HCT116 (cell line): ENCODE results near the gene MINDY4. TPM values are rescaled to one million over a fixed set of nuclear protein-coding genes. Genes with fewer than 3 reads are reported as not detected.

ENCODE experiments used
- ATAC-seq: fragments of 200-7000 bp; cut with Tn5 transposase; 2 replicates; pipeline ENCODE4 v1.9.1; 2020; ENCODE audit warnings: mild to moderate bottlenecking, moderate library complexity
- BruUV-seq: library from RNA; stranded (reverse); fragments of 400-500 nt; replicated peaks from 2 replicates; lab custom pipeline; 2021; lab: Mats Ljungman, UMichigan
- CTCF ChIA-PET: fragments of 300-600 bp; sonication (Branson Sonifier 250); formaldehyde crosslinking; loops from one replicate; lab custom pipeline; 2021; ENCODE audit warnings: antibody characterized with exemption; lab: Charles Lee
- POLR2A ChIA-PET: fragments of 300-600, 350-600 bp; sonication (Branson Sonifier 250); formaldehyde crosslinking; loops from one replicate; lab custom pipeline; 2021; ENCODE audit warnings: antibody characterized with exemption; lab: Charles Lee
- RAD21 ChIA-PET, 2 experiments: fragments of 300-600 bp; sonication (Branson Sonifier 250); formaldehyde crosslinking; loops; one replicate each; lab custom pipeline; 2023; ENCODE audit warnings: low total read pairs in 2 of 2; ENCODE audit not compliant: uncharacterized antibody in 2 of 2, unreplicated experiment in 2 of 2, low non-redundant PET in 1 of 2; lab: Charles Lee
- DNase-seq: peaks from one replicate; pipeline ENCODE4 v3.0.0-alpha.2; 2010; ENCODE audit warnings: low read depth, low spot score
- H2AFZ ChIP-seq: fragments of 200-600 bp; shearing (Covaris generic), sonication (generic); 2 replicates; pipeline ENCODE4 v1.6.1; 2017; ENCODE audit warnings: low read depth, mixed run types, mixed read lengths, antibody characterized with exemption, low read length; ENCODE audit not compliant: poor library complexity, severe bottlenecking
- H3K27ac ChIP-seq: 2 replicates; pipeline ENCODE4 v1.5.1; 2012; ENCODE audit warnings: low read depth, low read length
- H3K27me3 ChIP-seq: fragments of 200-600 bp; sonication (generic); 2 replicates; pipeline ENCODE4 v1.6.1; 2016; ENCODE audit warnings: mixed run types, low read length, mixed read lengths; ENCODE audit not compliant: insufficient read depth
- H3K36me3 ChIP-seq, 2 experiments: fragments of 200-500 bp in 1 of 2; fragments of 200-600 bp in 1 of 2; sonication (Bioruptor generic) in 1 of 2; sonication (generic) in 1 of 2; 2 replicates each; pipeline versions ENCODE4 v1.5.1 to v1.6.1; 2014 to 2016; ENCODE audit warnings: low read length in 2 of 2, inconsistent platforms in 1 of 2, mixed read lengths in 1 of 2, mixed run types in 1 of 2; ENCODE audit not compliant: insufficient read depth in 2 of 2, control insufficient read depth in 1 of 2
- H3K4me1 ChIP-seq, 2 experiments: fragments of 200-600 bp in 1 of 2; sonication (generic) in 1 of 2; 2 replicates each; pipeline versions ENCODE4 v1.5.1 to v1.6.1; 2012 to 2017; ENCODE audit warnings: low read length in 2 of 2, inconsistent platforms in 1 of 2, mild to moderate bottlenecking in 1 of 2, mixed read lengths in 1 of 2, mixed run types in 1 of 2, moderate library complexity in 1 of 2; ENCODE audit not compliant: insufficient read depth in 2 of 2, control insufficient read depth in 1 of 2
- H3K4me2 ChIP-seq: fragments of 200-600 bp; sonication (generic); 2 replicates; pipeline ENCODE4 v1.6.1; 2017; ENCODE audit warnings: mixed run types, low read length, mixed read lengths
- H3K4me3 ChIP-seq, 2 experiments: fragments of 200-600 bp in 1 of 2; sonication (generic) in 1 of 2; replicated peaks in 1 of 2; 2 replicates each; pipeline ENCODE4 v1.5.1; 2011 to 2016; ENCODE audit warnings: low read length in 2 of 2, control low read depth in 1 of 2, low read depth in 1 of 2, mild to moderate bottlenecking in 1 of 2, mixed read lengths in 1 of 2, mixed run types in 1 of 2
- H3K79me2 ChIP-seq: fragments of 200-600 bp; sonication (generic); 2 replicates; pipeline ENCODE4 v1.6.1; 2017; ENCODE audit warnings: mild to moderate bottlenecking, mixed run types, low read length, moderate library complexity, mixed read lengths; ENCODE audit not compliant: insufficient read depth
- H3K9ac ChIP-seq: fragments of 200-600 bp; sonication (generic); 2 replicates; pipeline ENCODE4 v1.6.1; 2016; ENCODE audit warnings: low read length, mixed read lengths
- H3K9me2 ChIP-seq: fragments of 200-600 bp; sonication (generic), shearing (Covaris generic); 2 replicates; pipeline ENCODE4 v1.6.1; 2017; ENCODE audit warnings: mixed run types, mild to moderate bottlenecking, moderate library complexity; ENCODE audit not compliant: insufficient read depth
- H3K9me3 ChIP-seq, 2 experiments: fragments of 200-500 bp in 1 of 2; fragments of 200-600 bp in 1 of 2; sonication (Bioruptor generic) in 1 of 2; sonication (generic) in 1 of 2; 2 replicates each; pipeline ENCODE4 v1.6.1; 2014 to 2017; ENCODE audit warnings: low read length in 2 of 2, mixed read lengths in 2 of 2, inconsistent platforms in 1 of 2, low read depth in 1 of 2, mild to moderate bottlenecking in 1 of 2, mixed run types in 1 of 2, moderate library complexity in 1 of 2; ENCODE audit not compliant: control insufficient read depth in 1 of 2, insufficient read depth in 1 of 2
- H4K20me1 ChIP-seq: fragments of 200-600 bp; sonication (generic), shearing (Covaris generic); 2 replicates; pipeline ENCODE4 v1.6.1; 2017; ENCODE audit warnings: mixed run types, mild to moderate bottlenecking, moderate library complexity; ENCODE audit not compliant: insufficient read depth
- CBX3 ChIP-seq: IDR thresholded peaks from 2 replicates; pipeline ENCODE4 v1.6.1; 2012; ENCODE audit warnings: low read depth
- FOSL1 ChIP-seq: IDR thresholded peaks from 2 replicates; pipeline ENCODE4 v1.6.1; 2012; ENCODE audit warnings: low read depth
- POLR2AphosphoS5 ChIP-seq: IDR thresholded peaks from 2 replicates; pipeline ENCODE4 v1.6.1; 2011; ENCODE audit warnings: mild to moderate bottlenecking, low read depth, low read length, moderate library complexity
- RAD21 ChIP-seq: IDR thresholded peaks from 2 replicates; pipeline ENCODE4 v1.6.1; 2012; ENCODE audit warnings: low read depth, mild to moderate bottlenecking
- REST ChIP-seq: IDR thresholded peaks from 2 replicates; pipeline ENCODE4 v1.6.1; 2012; ENCODE audit warnings: low read depth
- SIN3A ChIP-seq: IDR thresholded peaks from 2 replicates; pipeline ENCODE4 v1.6.1; 2012; ENCODE audit warnings: low read depth
- SRF ChIP-seq: IDR thresholded peaks from 2 replicates; pipeline ENCODE4 v1.6.1; 2012; ENCODE audit warnings: low read depth
- YY1 ChIP-seq: IDR thresholded peaks from 2 replicates; pipeline ENCODE4 v1.6.1; 2011; ENCODE audit warnings: low read length, low read depth, moderate library complexity, mild to moderate bottlenecking; ENCODE audit not compliant: insufficient replicate concordance; ENCODE audit errors: extremely low read depth
- intact Hi-C: fragments of 100-400 bp; cut with micrococcal nuclease; formaldehyde crosslinking; loops from 2 replicates; pipeline ENCODE4 v1.10.0; 2022
- total RNA-seq: library from RNA; stranded (reverse); gene quantifications from one replicate; pipeline ENCODE4 v1.2.1, GENCODE V29; 2021; ENCODE audit not compliant: unreplicated experiment
- TF ChIP-seq, protein P1 (sequence below), 3 experiments: fragments of 200-600 bp in 1 of 3; sonication (generic) in 1 of 3; IDR thresholded peaks in 2 of 3; conservative IDR thresholded peaks in 1 of 3; 2 replicates each; pipeline ENCODE4 v1.5.1; 2012 to 2017; ENCODE audit warnings: low read depth in 2 of 3, low read length in 2 of 3, antibody characterized with exemption in 1 of 3, borderline replicate concordance in 1 of 3, control low read depth in 1 of 3, mild to moderate bottlenecking in 1 of 3, mixed read lengths in 1 of 3, mixed run types in 1 of 3, moderate library complexity in 1 of 3; ENCODE audit not compliant: insufficient read depth in 1 of 3

MINDY4 gene
- total RNA-seq, 1 experiment from 2014 or later, result 6.1 TPM

- TF ChIP-seq REST (no peak), FOSL1 (no peak), YY1 (no peak), SIN3A (no peak), CBX3 (no peak), POLR2AphosphoS5 (no peak), SRF (no peak), RAD21 (no peak)
- TF ChIP-seq, protein P1, sequence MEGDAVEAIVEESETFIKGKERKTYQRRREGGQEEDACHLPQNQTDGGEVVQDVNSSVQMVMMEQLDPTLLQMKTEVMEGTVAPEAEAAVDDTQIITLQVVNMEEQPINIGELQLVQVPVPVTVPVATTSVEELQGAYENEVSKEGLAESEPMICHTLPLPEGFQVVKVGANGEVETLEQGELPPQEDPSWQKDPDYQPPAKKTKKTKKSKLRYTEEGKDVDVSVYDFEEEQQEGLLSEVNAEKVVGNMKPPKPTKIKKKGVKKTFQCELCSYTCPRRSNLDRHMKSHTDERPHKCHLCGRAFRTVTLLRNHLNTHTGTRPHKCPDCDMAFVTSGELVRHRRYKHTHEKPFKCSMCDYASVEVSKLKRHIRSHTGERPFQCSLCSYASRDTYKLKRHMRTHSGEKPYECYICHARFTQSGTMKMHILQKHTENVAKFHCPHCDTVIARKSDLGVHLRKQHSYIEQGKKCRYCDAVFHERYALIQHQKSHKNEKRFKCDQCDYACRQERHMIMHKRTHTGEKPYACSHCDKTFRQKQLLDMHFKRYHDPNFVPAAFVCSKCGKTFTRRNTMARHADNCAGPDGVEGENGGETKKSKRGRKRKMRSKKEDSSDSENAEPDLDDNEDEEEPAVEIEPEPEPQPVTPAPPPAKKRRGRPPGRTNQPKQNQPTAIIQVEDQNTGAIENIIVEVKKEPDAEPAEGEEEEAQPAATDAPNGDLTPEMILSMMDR (IDR thresholded peaks at IDR 0.05 in 2 of 3, conservative IDR thresholded peaks at IDR 0.05 in 1 of 3; ENCODE audit: borderline replicate concordance in 1 of 3, insufficient read depth in 1 of 3, low read depth in 2 of 3, low read length in 2 of 3), result no peak
- no peak overlapping the region for H3K4me3 ChIP-seq
- no peaks in the 10 kb centered on the region for H4K20me1 ChIP-seq
- H3K27me3 ChIP-seq, result no peaks in the 10 kb centered on the region
- no peaks in the 10 kb centered on the region for H3K79me2 ChIP-seq
- H3K4me2 ChIP-seq, result no peak overlapping the region
- ChIA-PET POLR2A (no interaction called here), CTCF (interaction anchor here (2.0 kb wide), 1 partner anchor 12 kb away, joined by 6 read pairs; no protein-coding TSS in a partner anchor), RAD21 (no interaction called here)
- no peaks in the 10 kb centered on the region; a peak in 1 of 4 replicates for H3K9me3 ChIP-seq
- BruUV-seq, result no TSS peak
- DNase-seq, result no peak
- peaks cover 2 to 7% of the 10 kb centered on the region in 2 experiments for H3K4me1 ChIP-seq
- no peaks in the 10 kb centered on the region for H3K36me3 ChIP-seq
- no peaks in the 10 kb centered on the region for H3K9me2 ChIP-seq
- H3K9ac ChIP-seq, result no peak overlapping the region
- intact Hi-C loops, result no loop called here
- ATAC-seq, result no peak
- H2AFZ ChIP-seq, result no peak overlapping the region
- no peak overlapping the region for H3K27ac ChIP-seq
Measured at GRCh38 chr7:30926313-30926712, 155.1 kb downstream of the MINDY4 start.
